GM18867 (cell line): Measurements from ENCODE around the gene ADARB2.

Experiments used
- ATAC-seq: cut with Tn5 transposase; IDR thresholded peaks from one replicate; pipeline ENCODE4 v1.9.1; 2021; ENCODE audit warnings: mild to moderate bottlenecking, moderate library complexity; ENCODE audit not compliant: unreplicated experiment

The ADARB2 gene

GRCh38 chr10:1644191-1644711 is 93.1 kb downstream of the ADARB2 start:
- ATAC-seq: no peak

DNA sequence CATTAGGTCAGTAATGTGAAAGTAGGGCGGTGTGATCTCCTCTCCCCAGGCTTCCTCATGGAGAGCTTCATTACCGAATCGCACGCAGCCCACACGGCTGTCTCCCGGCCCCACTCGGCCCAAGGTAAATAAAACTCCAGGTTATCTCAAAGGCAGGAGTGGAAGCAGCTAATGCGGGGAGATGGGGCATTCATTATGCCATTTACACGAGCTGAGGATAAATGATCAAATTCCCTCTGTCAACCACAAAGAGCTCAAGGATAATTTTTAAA is 93.5 kb downstream of the ADARB2 start:
- no peak for ATAC-seq

DNA sequence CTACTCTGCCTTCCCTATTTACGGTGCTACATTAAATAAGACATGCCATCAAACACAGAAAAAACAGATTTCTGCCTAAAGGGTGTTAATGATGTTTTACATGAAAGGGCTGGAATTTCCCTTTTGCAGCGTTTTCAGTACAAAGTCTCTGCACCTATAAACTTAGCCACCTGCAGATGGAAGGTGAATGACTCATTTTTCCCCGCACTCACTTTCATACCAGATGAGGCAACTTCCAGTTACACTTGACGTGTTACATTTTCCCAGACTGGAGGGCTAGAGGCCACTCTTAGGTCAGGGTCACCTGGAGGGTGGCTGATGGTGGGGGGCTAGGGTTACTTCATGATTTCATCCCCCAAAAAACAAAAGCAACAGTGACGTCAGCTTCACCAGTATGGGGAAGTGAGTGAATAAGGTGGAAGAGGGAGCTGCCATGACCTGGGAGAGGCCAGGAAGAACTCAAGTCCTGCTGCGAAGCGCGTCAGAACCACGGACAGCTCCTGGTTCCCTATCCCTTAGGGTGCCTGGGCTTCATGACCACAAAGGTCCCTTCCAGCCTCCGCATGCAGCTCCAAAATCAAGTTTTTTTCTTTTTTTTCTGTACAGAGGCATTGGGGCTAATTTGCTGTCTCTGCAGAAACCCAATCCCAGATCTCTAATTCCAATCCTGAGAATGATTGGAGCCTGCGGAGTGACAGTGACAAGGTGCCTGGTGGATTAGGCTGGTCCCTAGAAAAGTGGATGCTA is 94.0 kb downstream of the ADARB2 start:
- peak; percentile 69 for ATAC-seq

- no peak for ATAC-seq
Observed at GRCh38 chr10:1642600-1643160, 94.6 kb downstream of the ADARB2 start.

GRCh38 chr10:1641402-1641801 is 95.9 kb downstream of the ADARB2 start:
- ATAC-seq: no peak

- ATAC-seq: no peak
Observed at GRCh38 chr10:1638889-1639419, 98.4 kb downstream of the ADARB2 start.

DNA sequence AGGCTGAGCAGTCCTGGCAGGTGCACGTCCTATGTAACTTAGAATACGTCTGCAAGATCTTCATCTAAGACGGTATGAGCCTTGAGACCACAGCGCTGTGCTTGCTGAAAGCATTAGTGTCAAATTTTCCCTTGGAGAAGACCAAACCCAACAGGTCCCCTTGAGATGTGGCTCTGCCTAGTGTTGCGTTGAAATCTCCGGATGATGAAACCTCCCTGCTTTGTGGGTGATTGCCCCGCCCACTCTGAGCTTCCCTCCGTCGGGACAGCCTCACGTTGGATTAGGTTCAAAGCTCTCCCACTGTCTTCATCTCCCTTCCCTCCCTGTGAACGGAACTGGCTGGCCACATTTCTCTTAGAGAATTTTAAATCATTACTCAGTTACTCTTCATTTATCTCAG is 102.0 kb downstream of the ADARB2 start:
- ATAC-seq: no peak

DNA sequence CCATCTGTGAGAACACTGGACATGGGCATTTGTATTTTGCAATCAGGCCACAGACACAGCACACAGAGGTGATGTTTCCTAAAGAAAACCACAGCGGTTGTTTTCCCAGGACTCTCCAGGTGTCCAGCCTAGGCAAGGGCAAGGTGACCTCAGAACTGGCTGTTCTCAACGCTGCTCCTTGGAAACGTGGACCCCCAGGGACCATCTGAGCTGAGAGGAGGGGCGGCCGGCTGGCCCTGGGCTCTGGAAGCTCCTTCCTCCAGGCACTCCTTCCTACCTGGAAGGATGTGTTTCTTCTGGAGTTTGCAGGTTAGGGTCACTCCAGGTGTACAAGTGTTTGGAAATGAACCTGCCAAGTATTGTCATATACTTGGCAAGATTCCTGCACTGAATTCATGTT is 103.1 kb downstream of the ADARB2 start:
- ATAC-seq: no peak

- ATAC-seq: no peak
Observed at GRCh38 chr10:1633783-1634182, 103.5 kb downstream of the ADARB2 start.

- no peak for ATAC-seq
Observed at GRCh38 chr10:1632596-1632995, 104.7 kb downstream of the ADARB2 start.

GRCh38 chr10:1632141-1632540 is 105.2 kb downstream of the ADARB2 start:
- ATAC-seq: no peak

- ATAC-seq: no peak
Observed at GRCh38 chr10:1631282-1631681, 106.0 kb downstream of the ADARB2 start.

- ATAC-seq: no peak
Observed at GRCh38 chr10:1630304-1630703, 107.0 kb downstream of the ADARB2 start.

GRCh38 chr10:1629326-1630198 is 107.8 kb downstream of the ADARB2 start:
- ATAC-seq: no peak

- ATAC-seq: no peak
Observed at GRCh38 chr10:1628757-1629156, 108.6 kb downstream of the ADARB2 start.

DNA sequence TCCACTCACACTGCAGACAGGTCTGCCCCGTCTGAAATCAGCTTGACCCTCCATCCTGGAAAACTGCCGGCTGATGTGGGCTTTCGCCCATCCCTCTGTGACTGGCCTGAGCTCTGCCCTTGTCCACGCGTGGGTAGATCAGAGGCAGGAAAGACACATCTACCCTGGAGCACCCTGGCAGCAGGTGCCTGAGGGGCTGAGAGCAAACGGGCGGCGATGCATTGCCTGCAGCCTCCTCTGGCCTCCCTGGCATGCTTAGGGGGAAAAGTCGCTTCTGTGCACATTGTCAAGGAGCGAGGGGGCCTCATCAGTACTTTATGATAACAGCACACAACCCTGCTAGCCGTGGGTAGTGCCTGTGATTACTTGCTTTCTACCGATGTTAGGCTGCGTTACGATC is 109.4 kb downstream of the ADARB2 start:
- ATAC-seq: no peak

DNA sequence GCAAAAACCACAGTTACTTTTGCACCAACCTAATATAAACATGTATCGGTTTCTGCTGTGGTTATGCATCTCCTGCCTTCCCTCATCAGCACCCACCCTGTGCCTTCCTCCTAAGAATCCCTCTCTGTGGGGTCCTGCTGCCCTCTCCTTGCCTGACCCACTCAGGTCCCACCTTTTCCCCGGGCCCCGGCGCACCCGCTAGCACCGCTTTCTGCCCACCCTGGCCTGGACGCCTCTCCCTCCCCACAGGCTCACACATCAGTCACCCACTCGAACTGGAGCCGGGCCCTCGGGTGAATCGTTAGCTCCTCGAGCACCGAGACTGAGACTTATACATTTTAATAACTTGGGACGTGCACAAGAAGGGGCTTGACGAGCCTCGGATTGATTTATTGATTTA is 110.5 kb downstream of the ADARB2 start:
- ATAC-seq: no peak

DNA sequence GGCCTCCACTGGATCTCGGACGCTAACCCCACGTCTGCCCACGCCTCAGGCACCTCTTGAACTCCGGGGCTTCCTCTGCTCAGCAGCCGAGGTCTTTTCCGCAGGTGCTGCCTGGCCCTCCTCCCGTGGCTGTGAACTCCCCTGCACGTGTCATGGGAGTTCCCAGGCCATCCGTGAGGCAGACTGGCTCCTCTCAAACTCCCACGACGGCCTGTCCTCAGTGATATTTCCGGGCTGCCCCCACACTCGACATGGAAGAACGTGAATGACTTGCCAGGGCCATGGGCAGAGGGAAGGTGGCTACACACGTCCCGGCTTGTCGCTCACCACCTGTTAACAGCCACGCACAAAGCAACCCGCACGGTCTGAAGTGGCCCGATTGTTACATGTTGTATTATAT is 110.9 kb downstream of the ADARB2 start:
- ATAC-seq: no peak

- no peak for ATAC-seq
Observed at GRCh38 chr10:1625731-1626130, 111.6 kb downstream of the ADARB2 start.

DNA sequence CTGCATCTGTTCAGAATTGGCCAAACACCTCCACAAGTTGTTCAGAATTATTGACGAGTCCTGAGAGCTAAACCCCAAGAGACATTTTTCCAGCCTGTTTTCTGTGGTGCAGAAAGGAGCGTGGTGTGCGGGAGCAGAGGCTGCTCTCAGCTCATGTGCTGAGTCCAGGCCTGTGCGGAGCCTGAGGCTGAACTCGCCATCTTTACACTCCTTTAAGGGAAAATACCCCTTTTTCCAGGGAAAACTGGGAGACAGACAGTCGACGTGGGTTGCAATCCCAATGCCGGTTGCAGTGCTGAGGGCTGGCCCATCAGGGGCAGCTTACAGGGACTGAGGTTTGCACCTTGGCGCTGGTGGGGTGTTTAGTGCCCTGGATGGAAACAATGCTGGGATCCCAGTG is 112.2 kb downstream of the ADARB2 start:
- ATAC-seq: no peak

DNA sequence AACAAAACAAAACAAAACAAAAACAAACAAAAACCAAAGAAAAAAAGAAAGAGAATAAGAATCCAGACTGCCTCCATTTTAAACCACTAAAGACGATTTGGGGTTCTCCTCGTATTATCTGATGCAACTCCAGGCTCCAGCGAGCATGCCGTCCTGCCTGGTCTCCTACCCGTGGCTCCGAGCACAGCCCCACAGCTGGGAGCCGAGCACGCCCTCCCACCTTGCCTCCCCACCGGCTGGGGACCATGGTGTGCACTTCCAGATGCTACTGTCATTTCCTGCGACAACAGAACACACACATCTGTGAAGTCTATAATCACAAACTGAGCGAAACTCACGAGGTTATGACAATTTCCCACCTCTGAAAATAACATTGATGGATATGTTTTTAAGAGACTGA is 113.1 kb downstream of the ADARB2 start:
- no peak for ATAC-seq

DNA sequence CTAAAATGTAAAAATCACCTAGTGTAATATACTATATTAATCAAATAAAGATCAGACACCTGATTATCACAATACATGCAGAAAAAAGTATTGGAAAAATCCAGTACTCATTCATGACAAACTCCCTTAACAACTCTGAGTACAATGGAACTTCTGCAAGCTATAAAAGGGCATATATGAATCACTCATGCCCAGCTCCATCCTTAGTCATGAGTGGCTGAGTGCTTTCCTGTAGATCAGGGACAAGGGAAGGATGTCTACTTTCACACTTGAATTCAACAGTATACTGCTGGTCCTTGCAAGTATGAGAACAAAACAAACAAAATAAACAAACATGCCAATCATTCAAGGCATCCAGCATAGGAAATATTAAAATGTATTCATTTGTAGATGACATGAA is 116.5 kb downstream of the ADARB2 start:
- no peak for ATAC-seq
